Karpas-422 (cell line): ENCODE data around the gene PYDC1. TPM values are rescaled to one million over a fixed set of nuclear protein-coding genes. Genes with fewer than 3 reads are reported as not detected.

ENCODE experiments used
- DNase-seq: peaks from one replicate; pipeline ENCODE4 v3.0.0-alpha.2; 2015
- H2AFZ ChIP-seq: fragments of 200-600 bp; sonication (generic); 2 replicates; pipeline ENCODE4 v1.6.1; 2014; ENCODE audit warnings: antibody characterized with exemption, low read length, mixed read lengths
- H3K27ac ChIP-seq: fragments of 200-600 bp; sonication (generic); 2 replicates; pipeline ENCODE4 v1.5.1; 2014; ENCODE audit warnings: mild to moderate bottlenecking, low read length, moderate library complexity
- H3K27me3 ChIP-seq: fragments of 200-600 bp; sonication (generic); 2 replicates; pipeline ENCODE4 v1.6.1; 2014; ENCODE audit warnings: low read length, mixed read lengths
- H3K36me3 ChIP-seq: fragments of 200-600 bp; sonication (generic); 2 replicates; pipeline ENCODE4 v1.6.1; 2014; ENCODE audit warnings: low read length, mixed read lengths; ENCODE audit not compliant: insufficient read depth
- H3K4me1 ChIP-seq: fragments of 200-600 bp; sonication (generic); 2 replicates; pipeline ENCODE4 v1.6.1; 2014; ENCODE audit warnings: mild to moderate bottlenecking, low read length, mixed read lengths
- H3K4me2 ChIP-seq: fragments of 200-600 bp; sonication (generic); 2 replicates; pipeline ENCODE4 v1.6.1; 2014; ENCODE audit warnings: low read length, low read depth, mild to moderate bottlenecking; ENCODE audit not compliant: poor library complexity, severe bottlenecking
- H3K4me3 ChIP-seq: fragments of 200-600 bp; sonication (generic); 2 replicates; pipeline ENCODE4 v1.5.1; 2014; ENCODE audit warnings: mild to moderate bottlenecking, antibody characterized with exemption, low read length, mixed read lengths
- H3K79me2 ChIP-seq: fragments of 200-600 bp; sonication (generic); 2 replicates; pipeline ENCODE4 v1.6.1; 2014; ENCODE audit warnings: mild to moderate bottlenecking, low read length, mixed read lengths
- H3K9ac ChIP-seq: fragments of 200-600 bp; sonication (generic); 2 replicates; pipeline ENCODE4 v1.6.0; 2014; ENCODE audit warnings: low read length
- H3K9me2 ChIP-seq: fragments of 200-600 bp; sonication (generic), shearing (Covaris generic); replicated peaks from 2 replicates; pipeline ENCODE4 v1.6.0; 2014; ENCODE audit warnings: mild to moderate bottlenecking, low read length, moderate library complexity; ENCODE audit not compliant: insufficient read depth
- H3K9me3 ChIP-seq: fragments of 300-700, 200-600 bp; sonication (generic); 2 replicates; pipeline ENCODE4 v1.6.1; 2014; ENCODE audit warnings: low read length, mixed read lengths
- H4K20me1 ChIP-seq: fragments of 200-600 bp; sonication (generic); 2 replicates; pipeline ENCODE4 v1.6.1; 2014; ENCODE audit warnings: mild to moderate bottlenecking, antibody characterized with exemption, low read length, low read depth; ENCODE audit not compliant: insufficient read depth
- total RNA-seq: library from RNA; depleted of rRNA; stranded (reverse); fragments of >200 nt; shearing (Covaris generic); gene quantifications from 2 replicates; pipeline ENCODE4 v1.2.3, GENCODE V29; 2014; ENCODE audit warnings: low replicate concordance

PYDC1 gene
- total RNA-seq, 1 experiment from 2014 or later = not detected

GRCh38 chr16:31194898-31195297 is 22.0 kb downstream of the PYDC1 start:
- Histone ChIP-seq H2AFZ (no peak overlapping the region), H3K4me2 (no peak overlapping the region), H3K9ac (no peak overlapping the region), H3K9me2 (no peaks in the 10 kb centered on the region), H3K79me2 (no peaks in the 10 kb centered on the region), H3K4me3 (no peak overlapping the region), H4K20me1 (peaks cover 31% of the 10 kb centered on the region), H3K4me1 (peaks cover under 1% of the 10 kb centered on the region; the same call in 1 of the 2 replicates), H3K9me3 (no peaks in the 10 kb centered on the region), H3K36me3 (peaks cover 58% of the 10 kb centered on the region), H3K27ac (no peak overlapping the region), H3K27me3 (no peaks in the 10 kb centered on the region)
- no peak for DNase-seq

- Histone ChIP-seq H4K20me1 (peaks cover 39% of the 10 kb centered on the region), H3K79me2 (0 out of 2 replicates have a peak, but pooled peaks cover 3% of the 10 kb centered on the region), H3K9me2 (no peaks in the 10 kb centered on the region), H3K27me3 (no peaks in the 10 kb centered on the region), H3K4me3 (no peak overlapping the region), H3K27ac (no peak overlapping the region), H3K4me2 (no peak overlapping the region), H3K9me3 (no peaks in the 10 kb centered on the region), H2AFZ (no peak overlapping the region), H3K9ac (no peak overlapping the region), H3K36me3 (peaks cover 69% of the 10 kb centered on the region), H3K4me1 (no peaks in the 10 kb centered on the region)
- DNase-seq = no peak
Measured at GRCh38 chr16:31193874-31194273, 23.1 kb downstream of the PYDC1 start.

- Histone ChIP-seq H3K9me3 (no peaks in the 10 kb centered on the region), H3K9me2 (no peaks in the 10 kb centered on the region)
Measured at GRCh38 chr16:31192856-31193642, 23.9 kb downstream of the PYDC1 start.

DNA sequence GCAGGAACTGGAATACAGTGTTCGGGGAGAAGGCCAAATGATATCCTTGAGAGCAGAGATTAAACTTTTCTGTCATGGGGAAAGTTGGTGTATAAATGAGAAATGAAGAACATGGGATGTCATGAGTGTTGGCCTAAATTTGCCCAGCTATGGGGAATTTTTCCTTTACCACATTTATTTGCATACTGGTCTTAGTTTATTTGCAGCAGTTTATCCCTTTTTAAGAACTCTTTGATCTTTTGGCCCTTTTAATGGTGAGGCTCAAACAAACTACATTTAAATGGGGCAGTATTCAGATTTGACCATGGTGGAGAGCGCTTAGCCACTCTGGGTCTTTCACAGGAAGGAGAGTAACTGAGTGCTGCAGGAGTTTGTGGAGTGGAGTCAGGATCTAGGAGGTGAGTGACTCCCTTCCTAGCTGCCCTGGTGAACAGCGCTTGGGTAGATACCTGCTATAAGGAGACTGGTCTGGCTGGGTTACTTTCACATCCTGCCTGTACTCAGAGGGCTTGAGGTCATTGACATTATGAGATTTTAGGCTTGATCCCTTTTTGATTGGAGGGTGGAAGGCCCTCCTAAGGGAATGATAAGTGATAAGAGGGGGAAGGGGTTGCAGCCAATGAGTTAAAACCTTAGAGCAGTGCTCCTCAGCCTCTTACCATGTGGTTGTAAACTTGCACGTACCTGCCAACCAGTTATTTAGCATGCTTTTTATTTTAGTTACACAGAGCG is 25.1 kb downstream of the PYDC1 start:
- H3K36me3 ChIP-seq = peaks cover 89% of the 10 kb centered on the region
- H3K9me2 ChIP-seq = no peaks in the 10 kb centered on the region
- no peaks in the 10 kb centered on the region for H3K4me1 ChIP-seq
- no peak overlapping the region for H3K9ac ChIP-seq
- H3K79me2 ChIP-seq = peaks cover 13% of the 10 kb centered on the region
- no peaks in the 10 kb centered on the region for H3K9me3 ChIP-seq
- DNase-seq = no peak
- H3K27me3 ChIP-seq = no peaks in the 10 kb centered on the region
- H3K27ac ChIP-seq = no peak overlapping the region
- no peak overlapping the region for H3K4me3 ChIP-seq
- no peak overlapping the region for H3K4me2 ChIP-seq
- H2AFZ ChIP-seq = no peak overlapping the region
- peaks cover 50% of the 10 kb centered on the region for H4K20me1 ChIP-seq

More at GRCh38 chr16:31192856-31193642, 23.9 kb downstream of the PYDC1 start:
- Histone ChIP-seq H3K36me3 (peaks cover 77% of the 10 kb centered on the region), H2AFZ (no peak overlapping the region), H3K4me2 (no peak overlapping the region), H3K4me3 (no peak overlapping the region), H3K4me1 (no peaks in the 10 kb centered on the region), H3K27ac (no peak overlapping the region), H4K20me1 (peaks cover 40% of the 10 kb centered on the region), H3K79me2 (0 out of 2 replicates have a peak, but pooled peaks cover 3% of the 10 kb centered on the region), H3K27me3 (no peaks in the 10 kb centered on the region), H3K9ac (no peak overlapping the region)
- DNase-seq = no peak

GRCh38 chr16:31190818-31191444 is 26.0 kb downstream of the PYDC1 start:
- Histone ChIP-seq H3K9ac (no peak overlapping the region), H3K27me3 (no peaks in the 10 kb centered on the region), H3K79me2 (peaks cover 22% of the 10 kb centered on the region), H3K4me3 (no peak overlapping the region), H4K20me1 (peaks cover 59% of the 10 kb centered on the region), H3K27ac (no peak overlapping the region), H3K36me3 (peaks cover 98% of the 10 kb centered on the region), H3K4me1 (no peaks in the 10 kb centered on the region), H3K4me2 (no peak overlapping the region), H2AFZ (no peak overlapping the region), H3K9me3 (no peaks in the 10 kb centered on the region), H3K9me2 (no peaks in the 10 kb centered on the region)
- no peak for DNase-seq

DNA sequence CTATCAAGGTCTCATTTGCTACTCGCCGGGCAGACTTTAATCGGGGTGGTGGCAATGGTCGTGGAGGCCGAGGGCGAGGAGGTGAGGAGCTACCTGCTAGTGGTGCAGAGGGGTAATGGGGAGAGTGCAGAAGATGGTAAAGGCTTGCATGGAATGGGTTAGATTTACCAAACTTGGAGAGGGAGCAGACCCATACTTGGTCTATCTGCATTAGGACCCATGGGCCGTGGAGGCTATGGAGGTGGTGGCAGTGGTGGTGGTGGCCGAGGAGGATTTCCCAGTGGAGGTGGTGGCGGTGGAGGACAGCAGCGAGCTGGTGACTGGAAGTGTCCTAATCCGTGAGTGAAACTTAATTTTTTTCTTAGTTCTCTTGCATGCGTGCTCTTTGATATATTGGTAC is 26.9 kb downstream of the PYDC1 start:
- no peak overlapping the region for H3K4me3 ChIP-seq
- H2AFZ ChIP-seq = no peak overlapping the region
- no peaks in the 10 kb centered on the region for H3K27me3 ChIP-seq
- no peak for DNase-seq
- H3K27ac ChIP-seq = no peak overlapping the region
- peaks cover 30% of the 10 kb centered on the region for H3K79me2 ChIP-seq
- H3K9me3 ChIP-seq = no peaks in the 10 kb centered on the region
- H4K20me1 ChIP-seq = peaks cover 63% of the 10 kb centered on the region
- H3K9ac ChIP-seq = no peak overlapping the region
- H3K36me3 ChIP-seq = peaks cover 98% of the 10 kb centered on the region
- H3K4me1 ChIP-seq = no peaks in the 10 kb centered on the region
- H3K4me2 ChIP-seq = no peak overlapping the region
- H3K9me2 ChIP-seq = no peaks in the 10 kb centered on the region

DNA sequence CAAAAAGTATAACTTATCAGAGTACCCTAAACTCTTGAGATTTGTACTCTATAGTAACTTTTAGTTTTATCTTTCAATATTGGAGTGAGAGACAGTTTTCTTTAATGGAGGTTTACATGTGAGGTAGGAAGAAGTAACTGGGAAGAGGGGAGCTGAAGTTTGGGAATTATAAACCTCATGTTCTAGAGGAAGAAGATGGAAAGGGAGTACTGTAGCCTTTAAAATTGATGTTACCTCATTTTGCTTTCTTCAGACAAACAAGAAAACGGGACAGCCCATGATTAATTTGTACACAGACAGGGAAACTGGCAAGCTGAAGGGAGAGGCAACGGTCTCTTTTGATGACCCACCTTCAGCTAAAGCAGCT is 27.5 kb downstream of the PYDC1 start:
- DNase-seq = no peak
- Histone ChIP-seq H3K79me2 (peaks cover 30% of the 10 kb centered on the region), H3K9me2 (no peaks in the 10 kb centered on the region), H4K20me1 (peaks cover 63% of the 10 kb centered on the region), H3K27ac (no peak overlapping the region), H3K9ac (no peak overlapping the region), H3K4me3 (no peak overlapping the region), H3K27me3 (no peaks in the 10 kb centered on the region), H3K4me1 (no peaks in the 10 kb centered on the region), H3K36me3 (peaks cover 96% of the 10 kb centered on the region), H2AFZ (no peak overlapping the region), H3K9me3 (no peaks in the 10 kb centered on the region), H3K4me2 (no peak overlapping the region)
